ENCODE measurements around the gene PEX11G.

DNA sequence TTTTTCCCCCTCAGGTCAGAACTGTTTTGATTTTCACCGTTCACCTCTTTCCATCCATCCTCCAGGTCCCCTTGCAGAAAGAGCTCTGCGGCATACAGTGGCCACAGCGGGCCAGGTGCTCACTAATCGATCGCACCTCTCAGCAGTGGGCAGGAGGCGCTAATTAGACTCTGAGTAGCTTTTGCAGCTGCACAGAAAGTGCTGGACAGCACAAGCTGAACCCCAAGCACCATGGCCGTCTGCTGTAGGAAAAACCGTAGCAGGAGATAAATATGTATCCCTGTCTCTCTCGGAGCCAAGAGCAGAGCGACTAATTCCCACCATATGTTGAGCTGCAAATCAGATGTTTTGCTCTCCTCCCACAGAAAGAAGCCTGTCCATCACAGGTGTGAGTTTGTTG lies 54.4 kb downstream of the PEX11G start:
- TF ChIP-seq, protein P1, sequence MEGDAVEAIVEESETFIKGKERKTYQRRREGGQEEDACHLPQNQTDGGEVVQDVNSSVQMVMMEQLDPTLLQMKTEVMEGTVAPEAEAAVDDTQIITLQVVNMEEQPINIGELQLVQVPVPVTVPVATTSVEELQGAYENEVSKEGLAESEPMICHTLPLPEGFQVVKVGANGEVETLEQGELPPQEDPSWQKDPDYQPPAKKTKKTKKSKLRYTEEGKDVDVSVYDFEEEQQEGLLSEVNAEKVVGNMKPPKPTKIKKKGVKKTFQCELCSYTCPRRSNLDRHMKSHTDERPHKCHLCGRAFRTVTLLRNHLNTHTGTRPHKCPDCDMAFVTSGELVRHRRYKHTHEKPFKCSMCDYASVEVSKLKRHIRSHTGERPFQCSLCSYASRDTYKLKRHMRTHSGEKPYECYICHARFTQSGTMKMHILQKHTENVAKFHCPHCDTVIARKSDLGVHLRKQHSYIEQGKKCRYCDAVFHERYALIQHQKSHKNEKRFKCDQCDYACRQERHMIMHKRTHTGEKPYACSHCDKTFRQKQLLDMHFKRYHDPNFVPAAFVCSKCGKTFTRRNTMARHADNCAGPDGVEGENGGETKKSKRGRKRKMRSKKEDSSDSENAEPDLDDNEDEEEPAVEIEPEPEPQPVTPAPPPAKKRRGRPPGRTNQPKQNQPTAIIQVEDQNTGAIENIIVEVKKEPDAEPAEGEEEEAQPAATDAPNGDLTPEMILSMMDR (IDR thresholded peaks at IDR 0.05): no peak
- no peak for TF ChIP-seq POLR2A (IDR thresholded peaks at IDR 0.05)
